HUES6 (cell line): ENCODE measurements around the gene TM2D3.
A peak's percentile ranks its signal among the peaks of the same experiment; 100 is the strongest.
"Not testable (repeated sequence)": the region's sequence is repeated elsewhere in the genome, so short reads cannot be mapped to it uniquely, and the experiment has no call there.

Experiments used
- H3K27ac ChIP-seq: 2 replicates; pipeline ENCODE4 v1.7.0; 2013; ENCODE audit warnings: low read depth, mild to moderate bottlenecking, low read length, inconsistent platforms
- H3K27me3 ChIP-seq: 2 replicates; pipeline ENCODE4 v1.6.1; 2013; ENCODE audit warnings: low read length; ENCODE audit not compliant: control insufficient read depth, insufficient read depth
- H3K36me3 ChIP-seq: 2 replicates; pipeline ENCODE4 v1.6.1; 2013; ENCODE audit warnings: low read length; ENCODE audit not compliant: control insufficient read depth, insufficient read depth
- H3K4me1 ChIP-seq: 2 replicates; pipeline ENCODE4 v1.6.1; 2013; ENCODE audit warnings: low read length; ENCODE audit not compliant: control insufficient read depth, insufficient read depth
- H3K4me3 ChIP-seq: 2 replicates; pipeline ENCODE4 v1.5.1; 2013; ENCODE audit warnings: low read depth, low read length
- H3K9ac ChIP-seq: one replicate; pipeline ENCODE4 v1.6.1; 2013; ENCODE audit warnings: mild to moderate bottlenecking, low read length
- H3K9me3 ChIP-seq: 2 replicates; pipeline ENCODE4 v1.6.1; 2013; ENCODE audit warnings: low read depth, low read length; ENCODE audit not compliant: control insufficient read depth, insufficient read depth

TM2D3 gene

DNA sequence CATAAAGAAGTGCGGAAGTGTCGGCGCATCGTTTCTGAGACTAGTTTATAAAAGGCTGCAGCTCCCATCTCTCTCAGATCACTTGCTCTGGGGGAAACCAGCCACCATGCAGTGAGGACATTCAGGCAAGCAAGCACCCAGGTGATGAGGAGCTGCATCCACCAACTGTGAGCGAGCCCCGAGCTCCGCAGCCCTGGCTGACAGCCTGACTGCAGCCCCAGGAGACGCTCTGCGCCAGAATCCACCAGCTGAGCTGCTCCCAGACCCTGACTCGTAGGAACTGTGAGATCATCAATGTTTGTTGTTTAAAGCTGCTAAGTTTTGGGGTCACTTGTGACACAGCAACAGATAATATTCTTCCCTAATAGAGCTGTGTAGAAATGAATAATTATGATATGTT lies 5.0 kb upstream of the TM2D3 start:
- H3K27ac ChIP-seq: no peak overlapping the region
- H3K9me3 ChIP-seq: peaks cover 2% of the 10 kb centered on the region; the same call in 1 of the 2 replicates
- no peak overlapping the region for H3K9ac ChIP-seq
- no peaks in the 10 kb centered on the region for H3K27me3 ChIP-seq
- peaks cover 4% of the 10 kb centered on the region; the same call in 1 of the 2 replicates for H3K4me1 ChIP-seq
- no peak overlapping the region for H3K4me3 ChIP-seq
- peaks cover 3% of the 10 kb centered on the region; the same call in 1 of the 2 replicates for H3K36me3 ChIP-seq

DNA sequence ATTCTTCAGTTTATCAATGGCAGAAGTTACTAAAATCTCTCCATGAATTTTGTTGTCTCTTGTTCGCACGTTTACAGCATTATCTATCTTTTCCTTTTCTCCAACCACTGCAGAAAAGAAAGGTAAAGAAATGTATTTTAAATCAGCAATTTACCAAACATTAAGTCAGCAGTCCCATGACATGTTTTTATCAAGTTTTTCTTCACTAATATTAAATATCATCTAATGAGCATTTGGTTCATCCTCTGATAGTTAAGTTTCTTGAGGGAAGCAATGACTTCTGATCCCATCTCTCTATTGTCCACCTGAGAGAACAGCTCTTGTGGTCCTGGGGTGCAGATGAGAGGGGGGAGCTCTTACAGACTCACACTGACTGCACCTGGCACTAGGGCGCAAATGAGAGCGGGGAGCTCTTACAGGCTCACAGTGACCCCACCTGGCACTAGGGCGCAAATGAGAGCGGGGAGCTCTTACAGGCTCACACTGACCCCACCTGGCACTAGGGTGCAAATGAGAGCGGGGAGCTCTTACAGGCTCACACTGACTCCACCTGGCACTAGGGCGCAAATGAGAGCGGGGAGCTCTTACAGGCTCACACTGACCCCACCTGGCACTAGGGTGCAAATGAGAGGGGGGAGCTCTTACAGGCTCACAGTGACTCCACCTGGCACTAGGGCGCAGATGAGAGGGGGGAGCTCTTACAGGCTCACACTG lies 2.6 kb upstream of the TM2D3 start:
- H3K27me3 ChIP-seq, H3K9me3 ChIP-seq, H3K4me1 ChIP-seq, H3K36me3 ChIP-seq, H3K27ac ChIP-seq, H3K4me3 ChIP-seq, H3K9ac ChIP-seq: not testable (repeated sequence)

DNA sequence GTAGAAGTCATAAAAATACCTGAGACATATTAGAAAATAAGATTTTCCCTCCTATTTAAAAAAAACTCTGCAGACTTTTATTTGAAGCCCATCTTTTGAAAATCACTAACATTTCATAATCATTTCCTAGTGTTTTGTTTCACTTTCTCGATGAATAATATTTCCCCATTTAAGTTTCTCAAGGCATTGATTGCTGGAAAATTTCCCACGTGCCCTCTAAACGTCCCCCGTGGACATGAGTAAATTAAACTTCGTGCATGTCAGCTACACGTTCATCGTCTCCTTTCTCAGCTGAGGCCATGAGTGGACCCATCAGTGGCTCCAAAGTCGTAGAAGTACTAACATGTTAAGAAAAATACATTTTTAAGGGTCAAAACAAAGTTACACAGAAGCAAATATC lies 2.0 kb upstream of the TM2D3 start:
- Histone ChIP-seq H3K36me3 (peaks cover 10% of the 10 kb centered on the region; the same call in 1 of the 2 replicates), H3K4me1 (peaks cover 6% of the 10 kb centered on the region), H3K4me3 (no peak overlapping the region), H3K27ac (no peak overlapping the region), H3K9ac (no peak overlapping the region), H3K27me3 (no peaks in the 10 kb centered on the region), H3K9me3 (peaks cover 2% of the 10 kb centered on the region; the same call in 1 of the 2 replicates)

DNA sequence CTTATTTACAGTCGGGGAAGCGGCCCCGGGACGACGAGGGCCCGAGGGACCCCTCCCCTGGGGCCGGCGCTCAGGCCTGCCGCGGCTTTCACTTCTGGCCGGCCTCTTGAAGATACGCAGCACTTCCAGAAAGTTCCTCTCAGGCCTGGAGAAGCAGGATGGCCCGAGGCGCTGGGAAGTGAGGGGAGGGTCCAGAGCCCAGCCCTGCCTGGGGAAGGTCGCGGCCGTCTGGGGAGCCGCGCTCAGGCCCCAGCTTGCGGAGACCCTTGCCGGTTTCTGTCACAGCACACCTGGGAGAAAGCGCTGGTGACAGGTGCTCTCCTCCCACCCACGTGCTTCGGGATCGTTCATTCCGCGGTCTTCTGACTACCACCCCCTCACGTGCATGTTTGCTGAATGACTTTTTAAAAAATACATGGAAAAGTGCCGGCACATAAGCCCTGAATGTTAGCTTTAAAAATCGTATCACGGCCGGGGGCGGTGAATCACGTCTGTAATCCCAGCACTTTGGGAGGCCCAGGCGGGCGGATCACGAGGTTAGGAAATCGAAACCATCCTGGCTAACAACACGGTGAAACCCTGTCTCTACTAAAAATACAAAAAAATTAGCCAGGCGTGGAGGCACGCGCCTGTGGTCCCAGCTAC lies 727 bp upstream of the TM2D3 start:
- Histone ChIP-seq H3K4me1 (peaks cover 6% of the 10 kb centered on the region), H3K4me3 (peak overlapping the region; percentile 79), H3K27me3 (no peaks in the 10 kb centered on the region), H3K36me3 (peaks cover 22% of the 10 kb centered on the region), H3K27ac (no peak overlapping the region), H3K9ac (peak overlapping the region; percentile 89), H3K9me3 (peaks cover 2% of the 10 kb centered on the region; the same call in 1 of the 2 replicates)

DNA sequence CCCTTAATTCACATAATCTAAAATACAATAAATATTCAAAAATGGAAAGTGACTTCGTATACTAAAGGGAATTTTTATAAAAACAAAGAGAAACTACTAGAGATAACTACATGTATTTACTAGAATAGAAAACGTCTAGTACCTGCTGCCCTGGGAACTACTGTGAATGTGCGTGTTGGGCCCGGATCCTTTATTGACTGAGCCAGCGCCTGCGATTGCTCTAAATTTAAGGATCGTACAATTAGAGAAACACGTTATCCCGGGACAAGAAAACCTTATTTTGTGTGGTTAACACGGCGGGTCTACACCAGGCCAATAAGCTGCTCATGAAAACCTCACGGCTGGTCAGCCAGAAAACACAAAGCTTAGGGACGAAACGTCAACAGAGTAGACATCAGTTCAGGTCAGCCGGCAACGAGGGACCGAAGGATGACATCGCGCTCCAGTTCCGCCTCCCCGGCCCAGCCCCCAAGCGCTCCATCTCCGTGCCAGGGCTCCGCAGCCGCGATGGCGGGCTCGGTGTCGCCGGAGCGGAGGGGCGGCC lies 555 bp downstream of the TM2D3 start:
- Histone ChIP-seq H3K27me3 (no peaks in the 10 kb centered on the region), H3K36me3 (peaks cover 32% of the 10 kb centered on the region), H3K4me3 (peak overlapping the region; percentile 79), H3K27ac (peak overlapping the region; percentile 48; the same call in 1 of the 2 replicates), H3K4me1 (peaks cover 6% of the 10 kb centered on the region), H3K9me3 (peaks cover 2% of the 10 kb centered on the region; the same call in 1 of the 2 replicates), H3K9ac (peak overlapping the region; percentile 89)

DNA sequence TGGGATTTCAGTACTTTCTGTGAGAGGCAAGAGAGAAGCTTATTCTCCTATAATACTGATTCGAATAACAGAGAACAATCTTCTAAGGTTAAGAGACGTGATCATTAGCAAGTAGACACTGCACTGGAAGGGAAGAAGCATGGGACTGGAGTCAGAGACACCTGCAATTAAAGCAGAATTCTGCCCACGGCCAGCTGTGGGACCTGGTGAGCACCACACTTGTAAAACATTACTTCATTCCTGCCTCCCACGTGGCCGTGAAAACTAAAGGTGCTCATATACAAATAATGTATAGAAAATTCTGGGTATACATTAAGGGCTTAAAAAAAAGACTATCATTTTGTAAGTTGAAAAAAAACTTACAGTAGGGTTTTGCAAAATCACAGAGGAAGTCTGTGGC lies 2.0 kb downstream of the TM2D3 start:
- no peaks in the 10 kb centered on the region for H3K9me3 ChIP-seq
- no peak overlapping the region for H3K4me3 ChIP-seq
- H3K36me3 ChIP-seq: peaks cover 45% of the 10 kb centered on the region
- no peak overlapping the region for H3K27ac ChIP-seq
- H3K4me1 ChIP-seq: peaks cover 6% of the 10 kb centered on the region
- H3K9ac ChIP-seq: no peak overlapping the region
- no peaks in the 10 kb centered on the region for H3K27me3 ChIP-seq

DNA sequence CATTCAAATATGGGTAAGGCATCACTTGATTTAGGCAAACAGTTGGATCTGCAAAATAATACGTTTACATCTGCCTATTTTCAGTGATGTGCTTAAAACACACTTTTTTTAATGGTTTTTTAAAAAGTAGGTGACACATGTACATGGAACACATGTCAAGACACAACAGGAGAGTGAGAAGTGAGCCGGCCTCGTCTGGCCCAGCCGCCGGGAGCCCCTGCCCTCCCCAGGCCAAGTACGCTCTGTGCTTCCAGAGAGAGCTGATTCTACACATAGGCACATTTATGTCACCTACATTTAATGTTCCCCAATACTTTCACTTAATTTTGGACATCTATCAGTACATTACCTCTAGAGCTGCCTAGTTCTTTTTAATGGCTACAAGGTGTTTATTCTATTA lies 3.8 kb downstream of the TM2D3 start:
- H3K4me3 ChIP-seq: no peak overlapping the region
- no peak overlapping the region for H3K9ac ChIP-seq
- no peaks in the 10 kb centered on the region for H3K9me3 ChIP-seq
- peaks cover 62% of the 10 kb centered on the region for H3K36me3 ChIP-seq
- peaks cover 6% of the 10 kb centered on the region for H3K4me1 ChIP-seq
- no peaks in the 10 kb centered on the region for H3K27me3 ChIP-seq
- H3K27ac ChIP-seq: no peak overlapping the region

DNA sequence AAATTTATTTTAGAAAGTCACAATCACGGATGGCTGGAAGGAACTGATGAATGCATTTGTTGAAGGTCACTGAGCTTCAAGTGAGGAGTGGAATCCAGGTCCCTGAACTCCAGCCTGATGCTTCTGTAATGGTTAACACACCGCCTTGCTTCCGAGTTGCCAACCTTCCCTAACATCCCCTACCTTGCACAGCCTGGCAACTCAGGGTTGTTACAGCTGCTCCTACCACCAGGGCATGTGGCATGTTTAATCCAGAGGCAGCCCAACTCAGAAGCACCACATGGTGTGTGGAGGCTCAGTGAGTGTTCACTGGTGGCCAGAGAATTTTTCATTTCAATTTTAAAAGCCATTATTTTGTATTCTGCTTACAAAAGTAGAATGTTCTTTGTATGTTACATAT lies 4.9 kb downstream of the TM2D3 start:
- H3K27me3 ChIP-seq: no peaks in the 10 kb centered on the region
- peaks cover 6% of the 10 kb centered on the region for H3K4me1 ChIP-seq
- no peak overlapping the region for H3K4me3 ChIP-seq
- no peak overlapping the region for H3K27ac ChIP-seq
- H3K9ac ChIP-seq: no peak overlapping the region
- H3K36me3 ChIP-seq: peaks cover 62% of the 10 kb centered on the region
- H3K9me3 ChIP-seq: no peaks in the 10 kb centered on the region

DNA sequence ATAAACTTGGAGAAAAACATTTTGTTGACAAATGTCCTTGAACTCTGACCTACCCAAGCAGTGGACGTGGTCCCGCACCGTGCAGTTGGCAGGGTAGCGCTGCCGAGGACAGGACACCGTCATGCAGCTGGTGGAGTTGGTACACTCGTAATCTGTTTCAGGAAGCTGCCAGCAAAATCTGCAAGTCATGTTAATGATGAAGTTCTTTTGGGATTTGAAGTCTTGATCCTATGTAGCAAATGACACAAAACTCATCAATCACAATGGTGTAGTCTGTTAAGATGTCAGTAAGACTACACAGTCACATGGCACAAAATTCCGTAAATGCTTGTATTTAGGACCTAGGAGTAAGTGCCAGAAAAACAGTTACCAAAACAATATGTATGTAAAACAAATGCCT lies 5.5 kb downstream of the TM2D3 start:
- H3K4me1 ChIP-seq: peaks cover 6% of the 10 kb centered on the region
- H3K9me3 ChIP-seq: no peaks in the 10 kb centered on the region
- H3K4me3 ChIP-seq: no peak overlapping the region
- H3K9ac ChIP-seq: no peak overlapping the region
- H3K27me3 ChIP-seq: no peaks in the 10 kb centered on the region
- no peak overlapping the region for H3K27ac ChIP-seq
- H3K36me3 ChIP-seq: peaks cover 62% of the 10 kb centered on the region

DNA sequence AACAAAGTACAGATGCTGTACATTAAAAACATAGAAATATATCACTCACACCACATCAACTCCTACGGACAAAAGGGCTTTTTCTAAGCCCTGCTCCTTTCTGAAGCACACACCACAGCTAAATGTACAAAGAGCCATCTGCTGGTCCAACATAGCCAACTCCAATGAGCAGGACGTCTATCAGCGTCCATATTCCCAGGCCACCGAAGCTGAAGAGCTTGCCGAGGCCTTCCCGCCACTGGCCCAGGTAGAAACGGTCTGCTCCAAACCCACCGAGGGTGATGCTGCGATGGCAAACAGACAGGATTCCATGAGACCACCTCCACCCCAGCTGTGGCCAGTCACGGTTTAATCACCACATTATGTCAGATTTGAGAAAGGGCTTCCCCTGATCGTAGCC lies 9.8 kb downstream of the TM2D3 start:
- H3K9me3 ChIP-seq: no peaks in the 10 kb centered on the region
- H3K9ac ChIP-seq: no peak overlapping the region
- no peak overlapping the region for H3K27ac ChIP-seq
- peaks cover 48% of the 10 kb centered on the region for H3K36me3 ChIP-seq
- H3K4me3 ChIP-seq: no peak overlapping the region
- no peaks in the 10 kb centered on the region for H3K27me3 ChIP-seq
- peaks cover 8% of the 10 kb centered on the region for H3K4me1 ChIP-seq

DNA sequence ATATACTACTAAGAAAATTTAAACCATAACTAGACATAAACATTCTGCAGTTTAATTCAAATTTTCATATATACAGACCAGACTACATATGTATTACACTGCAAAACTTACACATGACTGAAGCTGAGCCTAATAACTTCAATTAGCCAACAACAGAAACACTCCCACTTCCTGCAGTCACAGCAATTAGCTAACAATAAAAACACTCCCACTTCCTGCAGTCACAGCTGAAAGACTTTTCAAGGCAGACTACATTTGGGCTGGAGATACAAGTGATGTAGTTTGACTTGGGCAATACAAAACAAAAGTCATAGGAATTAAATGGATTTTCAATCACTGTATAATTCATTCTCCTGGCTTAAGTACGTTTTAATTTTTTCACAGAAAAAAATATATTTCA lies 10.3 kb downstream of the TM2D3 start:
- no peak overlapping the region for H3K27ac ChIP-seq
- H3K9me3 ChIP-seq: no peaks in the 10 kb centered on the region
- H3K27me3 ChIP-seq: no peaks in the 10 kb centered on the region
- H3K36me3 ChIP-seq: peaks cover 44% of the 10 kb centered on the region
- peaks cover 12% of the 10 kb centered on the region for H3K4me1 ChIP-seq
- H3K4me3 ChIP-seq: no peak overlapping the region
- H3K9ac ChIP-seq: no peak overlapping the region
